Panc1 (cell line): Measurements from ENCODE around the gene RRP7A. TPM values are rescaled to one million over a fixed set of nuclear protein-coding genes. Genes with fewer than 3 reads are reported as not detected.
"Not testable (repeated sequence)": the region's sequence is repeated elsewhere in the genome, so short reads cannot be mapped to it uniquely, and the experiment has no call there.

Source experiments
- ATAC-seq: fragments of 200-7000 bp; cut with Tn5 transposase; 2 replicates; pipeline ENCODE4 v1.9.1; 2020; ENCODE audit warnings: mild to moderate bottlenecking, moderate library complexity
- BruUV-seq: library from RNA; stranded (reverse); fragments of 400-500 nt; replicated peaks from 2 replicates; lab custom pipeline; 2021; lab: Mats Ljungman, UMichigan
- CTCF ChIA-PET: fragments of 300-600 bp; sonication (Branson Sonifier 250); formaldehyde crosslinking; loops from one replicate; lab custom pipeline; 2022; ENCODE audit warnings: antibody characterized with exemption; lab: Charles Lee
- POLR2A ChIA-PET: fragments of 300-600 bp; sonication (Branson Sonifier 250); formaldehyde crosslinking; loops from one replicate; lab custom pipeline; 2022; ENCODE audit warnings: antibody characterized with exemption; lab: Charles Lee
- DNase-seq: peaks from one replicate; pipeline ENCODE4 v3.0.0-alpha.2; 2010; ENCODE audit warnings: low read depth, low spot score
- H3K27ac ChIP-seq: 2 replicates; pipeline ENCODE4 v1.5.1; 2011; ENCODE audit warnings: mild to moderate bottlenecking, low read length, inconsistent platforms
- H3K27me3 ChIP-seq: fragments of 200-500 bp; sonication (Bioruptor generic); 2 replicates; pipeline ENCODE4 v1.6.0; 2014; ENCODE audit warnings: low read length, inconsistent platforms; ENCODE audit not compliant: control insufficient read depth, insufficient read depth
- H3K36me3 ChIP-seq: fragments of 200-500 bp; sonication (Bioruptor generic); 2 replicates; pipeline ENCODE4 v1.5.1; 2014; ENCODE audit warnings: inconsistent platforms, mild to moderate bottlenecking, low read length, moderate library complexity; ENCODE audit not compliant: control insufficient read depth, insufficient read depth
- H3K4me1 ChIP-seq: 2 replicates; pipeline ENCODE4 v1.5.1; 2011; ENCODE audit warnings: inconsistent platforms, mild to moderate bottlenecking, low read length, moderate library complexity; ENCODE audit not compliant: control insufficient read depth, insufficient read depth
- H3K4me3 ChIP-seq, 2 experiments: 2 replicates each; pipeline ENCODE4 v1.5.1; 2011 to 2012; ENCODE audit warnings: low read depth in 2 of 2, low read length in 2 of 2, mild to moderate bottlenecking in 2 of 2, inconsistent platforms in 1 of 2, moderate library complexity in 1 of 2
- H3K9me3 ChIP-seq: fragments of 200-500 bp; sonication (Bioruptor generic); 2 replicates; pipeline ENCODE4 v1.5.1; 2014; ENCODE audit warnings: low read depth, mild to moderate bottlenecking, inconsistent platforms, low read length, moderate library complexity; ENCODE audit not compliant: control insufficient read depth, insufficient read depth
- CTCF ChIP-seq: fragments of 450-650 bp; IDR thresholded peaks from 2 replicates; pipeline ENCODE4 v1.5.1; 2017; ENCODE audit warnings: mild to moderate bottlenecking
- POLR2AphosphoS5 ChIP-seq: IDR thresholded peaks from 2 replicates; pipeline ENCODE4 v1.6.1; 2012; ENCODE audit warnings: mild to moderate bottlenecking, low read depth, low read length, moderate library complexity
- SIN3A ChIP-seq: IDR thresholded peaks from 2 replicates; pipeline ENCODE4 v1.6.1; 2012; ENCODE audit warnings: low read depth, mild to moderate bottlenecking, low read length, moderate library complexity, borderline replicate concordance; ENCODE audit not compliant: insufficient read depth
- TCF7L2 ChIP-seq: IDR thresholded peaks from 2 replicates; pipeline ENCODE4 v1.6.1; 2011; ENCODE audit warnings: mild to moderate bottlenecking, low read depth, low read length, inconsistent platforms
- in situ Hi-C: cut with HindIII; loops from 2 replicates; pipeline ENCODE4 v1.10.0; 2016; ENCODE audit warnings: low sequenced_read_pairs, low pct_unique_long_range_greater_than_20kb
- intact Hi-C: fragments of 100-400 bp; cut with micrococcal nuclease; formaldehyde crosslinking; loops from one replicate; pipeline ENCODE4 v1.10.0; 2022; ENCODE audit not compliant: unreplicated experiment
- total RNA-seq: library from RNA; stranded (reverse); gene quantifications from one replicate; pipeline ENCODE4 v1.2.1, GENCODE V29; 2021; ENCODE audit not compliant: unreplicated experiment
- TF ChIP-seq, protein P1 (sequence below), 2 experiments: IDR thresholded peaks; 2 replicates each; pipeline ENCODE4 v1.6.1; 2011 to 2012; ENCODE audit warnings: low read depth in 2 of 2, control low read depth in 1 of 2, low read length in 1 of 2, mild to moderate bottlenecking in 1 of 2, moderate library complexity in 1 of 2; ENCODE audit not compliant: insufficient read depth in 1 of 2

The RRP7A gene
- total RNA-seq, 1 experiment from 2014 or later = 29.8 TPM

- H3K36me3 ChIP-seq, DNase-seq, ATAC-seq, BruUV-seq, H3K9me3 ChIP-seq, H3K27ac ChIP-seq, in situ Hi-C loops, H3K27me3 ChIP-seq, H3K4me1 ChIP-seq, H3K4me3 ChIP-seq, intact Hi-C loops: not testable (repeated sequence)
- CTCF ChIA-PET = interaction anchor here (0.7 kb wide), 1 partner anchor 158 kb away, joined by 5 read pairs; no protein-coding TSS in a partner anchor
- POLR2A ChIA-PET = interaction anchor here (0.6 kb wide), 1 partner anchor 15 kb away, joined by 15 read pairs; no protein-coding TSS in a partner anchor
Observed at GRCh38 chr22:42531401-42532084, 11.9 kb upstream of the RRP7A start.

DNA sequence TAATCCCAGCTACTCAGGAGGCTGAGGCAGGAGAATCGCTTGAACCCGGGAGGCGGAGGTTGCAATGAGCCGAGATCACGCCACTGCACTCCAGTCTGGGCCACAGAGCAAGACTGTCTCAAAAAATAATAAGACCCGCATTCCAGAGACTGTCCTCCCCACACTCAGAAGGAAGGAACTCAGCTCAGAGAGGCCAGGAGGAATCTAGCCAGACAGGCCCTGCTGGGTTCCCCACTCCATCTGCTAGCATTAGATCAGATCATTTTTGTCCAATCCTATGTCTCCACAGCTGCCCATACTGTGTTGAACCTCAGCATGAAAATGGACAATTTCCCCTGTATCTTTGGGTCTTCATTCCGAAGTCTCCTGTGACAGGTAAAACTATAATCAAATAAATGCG, 9.8 kb upstream of the RRP7A start:
- DNase-seq, H3K9me3 ChIP-seq, H3K27me3 ChIP-seq, ATAC-seq, H3K27ac ChIP-seq, H3K36me3 ChIP-seq, intact Hi-C loops, CTCF ChIA-PET, POLR2A ChIA-PET, BruUV-seq, in situ Hi-C loops, H3K4me1 ChIP-seq, H3K4me3 ChIP-seq: not testable (repeated sequence)

DNA sequence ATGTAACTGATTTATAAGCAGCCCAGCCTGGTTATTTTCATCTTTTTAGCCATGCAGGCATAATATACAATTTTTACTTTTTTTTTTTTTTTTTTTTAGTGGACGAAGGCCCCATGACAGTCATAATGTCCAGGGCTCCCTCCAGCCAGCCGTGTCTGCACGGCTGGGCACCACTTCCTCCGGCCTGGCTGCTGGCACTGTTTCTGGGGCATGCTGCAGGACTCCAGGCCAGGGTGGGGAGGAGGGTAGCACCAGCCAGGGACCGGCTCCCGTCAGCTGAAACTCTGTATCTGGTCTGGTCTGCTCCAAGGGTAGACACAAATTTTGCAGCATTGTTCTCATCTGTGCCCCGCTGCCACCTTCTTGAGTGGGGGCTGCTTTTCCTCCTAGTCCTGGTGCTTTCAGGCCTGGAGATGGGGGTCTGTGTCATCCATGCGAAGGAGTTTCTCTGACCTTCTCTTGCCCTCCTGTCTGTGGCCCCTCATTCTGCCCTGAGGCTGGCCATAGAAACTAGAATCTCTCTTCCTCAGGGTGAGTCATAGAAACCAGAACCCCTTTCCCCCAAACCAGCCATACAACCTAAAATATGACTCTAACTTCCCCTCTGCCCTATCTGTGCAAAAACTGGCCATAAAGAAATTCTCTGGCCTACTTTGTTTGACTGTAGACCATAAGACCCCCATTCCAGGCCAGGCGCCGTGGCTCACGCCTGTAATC, 9.2 kb upstream of the RRP7A start:
- DNase-seq = no peak
- Histone ChIP-seq H3K36me3 (no peaks in the 10 kb centered on the region), H3K4me3 (no peak overlapping the region), H3K27ac (no peak overlapping the region), H3K4me1 (no peaks in the 10 kb centered on the region), H3K9me3 (no peaks in the 10 kb centered on the region), H3K27me3 (no peaks in the 10 kb centered on the region)
- BruUV-seq = no TSS peak
- ChIA-PET CTCF (no interaction called here), POLR2A (no interaction called here)
- no peak for TF ChIP-seq SIN3A
- no peak for TF ChIP-seq CTCF
- TF ChIP-seq POLR2AphosphoS5 = no peak
- TF ChIP-seq TCF7L2 = no peak
- TF ChIP-seq, protein P1, sequence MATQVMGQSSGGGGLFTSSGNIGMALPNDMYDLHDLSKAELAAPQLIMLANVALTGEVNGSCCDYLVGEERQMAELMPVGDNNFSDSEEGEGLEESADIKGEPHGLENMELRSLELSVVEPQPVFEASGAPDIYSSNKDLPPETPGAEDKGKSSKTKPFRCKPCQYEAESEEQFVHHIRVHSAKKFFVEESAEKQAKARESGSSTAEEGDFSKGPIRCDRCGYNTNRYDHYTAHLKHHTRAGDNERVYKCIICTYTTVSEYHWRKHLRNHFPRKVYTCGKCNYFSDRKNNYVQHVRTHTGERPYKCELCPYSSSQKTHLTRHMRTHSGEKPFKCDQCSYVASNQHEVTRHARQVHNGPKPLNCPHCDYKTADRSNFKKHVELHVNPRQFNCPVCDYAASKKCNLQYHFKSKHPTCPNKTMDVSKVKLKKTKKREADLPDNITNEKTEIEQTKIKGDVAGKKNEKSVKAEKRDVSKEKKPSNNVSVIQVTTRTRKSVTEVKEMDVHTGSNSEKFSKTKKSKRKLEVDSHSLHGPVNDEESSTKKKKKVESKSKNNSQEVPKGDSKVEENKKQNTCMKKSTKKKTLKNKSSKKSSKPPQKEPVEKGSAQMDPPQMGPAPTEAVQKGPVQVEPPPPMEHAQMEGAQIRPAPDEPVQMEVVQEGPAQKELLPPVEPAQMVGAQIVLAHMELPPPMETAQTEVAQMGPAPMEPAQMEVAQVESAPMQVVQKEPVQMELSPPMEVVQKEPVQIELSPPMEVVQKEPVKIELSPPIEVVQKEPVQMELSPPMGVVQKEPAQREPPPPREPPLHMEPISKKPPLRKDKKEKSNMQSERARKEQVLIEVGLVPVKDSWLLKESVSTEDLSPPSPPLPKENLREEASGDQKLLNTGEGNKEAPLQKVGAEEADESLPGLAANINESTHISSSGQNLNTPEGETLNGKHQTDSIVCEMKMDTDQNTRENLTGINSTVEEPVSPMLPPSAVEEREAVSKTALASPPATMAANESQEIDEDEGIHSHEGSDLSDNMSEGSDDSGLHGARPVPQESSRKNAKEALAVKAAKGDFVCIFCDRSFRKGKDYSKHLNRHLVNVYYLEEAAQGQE (IDR thresholded peaks at IDR 0.05; ENCODE audit: insufficient read depth in 1 of 2, low read depth in 2 of 2, low read length in 1 of 2) = no peak
- intact Hi-C loops (no loop called here), in situ Hi-C loops (no loop called here)
- no peak for ATAC-seq
